GM12878 (cell line): ENCODE data around the gene SSNA1. TPM values are rescaled to one million over a fixed set of nuclear protein-coding genes. Genes with fewer than 3 reads are reported as not detected.

Source experiments
- CHD4 ChIP-seq: fragments of 200-600 bp; sonication (generic); IDR thresholded peaks from 2 replicates; pipeline ENCODE4 v1.6.1; 2016; ENCODE audit warnings: mild to moderate bottlenecking
- CREB1 ChIP-seq: IDR thresholded peaks from 2 replicates; pipeline ENCODE4 v1.6.1; 2012; ENCODE audit warnings: low read depth, mild to moderate bottlenecking, inconsistent platforms
- CREM ChIP-seq: IDR thresholded peaks from 2 replicates; pipeline ENCODE4 v1.6.1; 2014; ENCODE audit warnings: antibody characterized with exemption, low read depth
- DPF2 ChIP-seq: fragments of 450-650 bp; IDR thresholded peaks from 2 replicates; pipeline ENCODE4 v1.6.1; 2017; ENCODE audit warnings: mild to moderate bottlenecking
- EED ChIP-seq: sonication (generic); IDR thresholded peaks from 2 replicates; pipeline ENCODE4 v1.6.1; 2016; ENCODE audit warnings: antibody characterized with exemption, low read depth
- ETV6 ChIP-seq, 2 experiments: fragments of 450-650 bp in 1 of 2; IDR thresholded peaks in 1 of 2; conservative IDR thresholded peaks in 1 of 2; 2 replicates each; pipeline ENCODE4 v1.6.1; 2014; ENCODE audit warnings: antibody characterized with exemption in 1 of 2, borderline replicate concordance in 1 of 2, low read depth in 1 of 2, mild to moderate bottlenecking in 1 of 2, moderate library complexity in 1 of 2
- HDAC6 ChIP-seq: fragments of 200-600 bp; sonication (generic); IDR thresholded peaks from one replicate; pipeline ENCODE4 v1.8.0; 2017; ENCODE audit warnings: antibody characterized with exemption; ENCODE audit not compliant: unreplicated experiment
- MXI1 ChIP-seq: fragments of 150-350 bp; IDR thresholded peaks from 2 replicates; pipeline ENCODE4 v1.6.1; 2011; ENCODE audit warnings: low read depth, mild to moderate bottlenecking, inconsistent platforms, low read length, improper control_type of control experiment
- NFIC ChIP-seq: IDR thresholded peaks from 2 replicates; pipeline ENCODE4 v1.6.1; 2012; ENCODE audit warnings: low read depth, mild to moderate bottlenecking, inconsistent platforms, low read length, moderate library complexity
- NFXL1 ChIP-seq: fragments of 450-650 bp; IDR thresholded peaks from 2 replicates; pipeline ENCODE4 v1.6.1; 2017; ENCODE audit warnings: antibody characterized with exemption, mild to moderate bottlenecking, borderline replicate concordance
- NFYB ChIP-seq: IDR thresholded peaks from 2 replicates; pipeline ENCODE4 v1.6.1; 2011; ENCODE audit warnings: low read depth, mild to moderate bottlenecking, low read length, improper control_type of control experiment, moderate library complexity; ENCODE audit not compliant: insufficient read depth
- NR2F1 ChIP-seq: fragments of 450-650 bp; conservative IDR thresholded peaks from 2 replicates; pipeline ENCODE4 v1.6.1; 2017; ENCODE audit warnings: mild to moderate bottlenecking
- PAX5 ChIP-seq: IDR thresholded peaks from 2 replicates; pipeline ENCODE4 v1.6.1; 2011; ENCODE audit warnings: low read depth, low read length, borderline replicate concordance
- POLR2A ChIP-seq: IDR thresholded peaks from 2 replicates; pipeline ENCODE4 v1.6.1; 2011; ENCODE audit warnings: low read depth, mild to moderate bottlenecking, low read length
- SIN3A ChIP-seq: IDR thresholded peaks from 2 replicates; pipeline ENCODE4 v1.6.1; 2012; ENCODE audit warnings: low read depth, low read length, improper control_type of control experiment
- SMARCA5 ChIP-seq: fragments of 450-650 bp; IDR thresholded peaks from 2 replicates; pipeline ENCODE4 v1.6.1; 2017; ENCODE audit warnings: mild to moderate bottlenecking
- SMC3 ChIP-seq: IDR thresholded peaks from 2 replicates; pipeline ENCODE4 v1.6.1; 2011; ENCODE audit warnings: low read length, improper control_type of control experiment, borderline replicate concordance
- SP1 ChIP-seq: IDR thresholded peaks from one replicate; pipeline ENCODE4 v1.6.1; 2011; ENCODE audit warnings: low read depth, low read length
- SPI1 ChIP-seq: IDR thresholded peaks from 2 replicates; pipeline ENCODE4 v1.6.1; 2011; ENCODE audit warnings: low read depth, mild to moderate bottlenecking, low read length, moderate library complexity, borderline replicate concordance; ENCODE audit not compliant: insufficient read depth
- TAF1 ChIP-seq: IDR thresholded peaks from 2 replicates; pipeline ENCODE4 v1.6.1; 2011; ENCODE audit warnings: mild to moderate bottlenecking, low read depth, low read length, borderline replicate concordance
- ZNF217 ChIP-seq: fragments of 450-650 bp; IDR thresholded peaks from 2 replicates; pipeline ENCODE4 v1.6.1; 2017; ENCODE audit warnings: antibody characterized with exemption, mild to moderate bottlenecking
- ZNF24 ChIP-seq: fragments of 450-650 bp; IDR thresholded peaks from 2 replicates; pipeline ENCODE4 v1.6.1; 2017; ENCODE audit warnings: antibody characterized with exemption, mild to moderate bottlenecking
- ZZZ3 ChIP-seq: IDR thresholded peaks from 2 replicates; pipeline ENCODE4 v1.6.1; 2011; ENCODE audit warnings: low read depth; ENCODE audit not compliant: control insufficient read depth, insufficient read length
- polyA plus RNA-seq, 11 experiments: library from polyadenylated mRNA; depleted of rRNA in 4 of 11; unstranded in 6 of 11; stranded (reverse) in 5 of 11; fragments of >200 nt; fragmentation: Nextera tagmentation in 4 of 11; fragmentation: Illumina TruSeq in 1 of 11; extraction: Ambion mirVana in 4 of 11; extraction: Trizol in 1 of 11; gene quantifications; 1 replicate in 1 of 11; 2 replicates in 10 of 11; pipeline versions ENCODE4 v1.2.1 to v1.2.3, GENCODE V29; 2011 to 2016; ENCODE audit warnings: inconsistent platforms in 2 of 11, missing spikeins in 2 of 11, low read depth in 1 of 11
- total RNA-seq, 4 experiments: library from RNA; depleted of rRNA in 3 of 4; stranded (reverse); fragments of >200 nt in 3 of 4; fragmentation: Illumina TruSeq in 1 of 4; extraction: Trizol in 1 of 4; gene quantifications; 2 replicates each; pipeline versions ENCODE4 v1.2.1 to v1.2.3, GENCODE V29; 2013 to 2021
- TF ChIP-seq, protein P1 (sequence below): fragments of 450-650 bp; formaldehyde crosslinking; IDR thresholded peaks from 2 replicates; pipeline ENCODE4 v1.4.0; 2022; ENCODE audit warnings: mild to moderate bottlenecking, moderate library complexity
- TF ChIP-seq, protein P2 (sequence below): fragments of 450-650 bp; IDR thresholded peaks from 2 replicates; pipeline ENCODE4 v1.6.1; 2017; ENCODE audit warnings: mild to moderate bottlenecking
- TF ChIP-seq, protein P3 (sequence below): IDR thresholded peaks from 2 replicates; pipeline ENCODE4 v1.6.1; 2012; ENCODE audit warnings: low read depth, low read length, improper control_type of control experiment

Gene SSNA1
- total and polyA plus RNA-seq, 10 of the 15 experiments (the other 5 are each of a cell fraction or from before 2014, with no cell fraction given), result 0.63 to 139 (median 78.0) TPM

DNA sequence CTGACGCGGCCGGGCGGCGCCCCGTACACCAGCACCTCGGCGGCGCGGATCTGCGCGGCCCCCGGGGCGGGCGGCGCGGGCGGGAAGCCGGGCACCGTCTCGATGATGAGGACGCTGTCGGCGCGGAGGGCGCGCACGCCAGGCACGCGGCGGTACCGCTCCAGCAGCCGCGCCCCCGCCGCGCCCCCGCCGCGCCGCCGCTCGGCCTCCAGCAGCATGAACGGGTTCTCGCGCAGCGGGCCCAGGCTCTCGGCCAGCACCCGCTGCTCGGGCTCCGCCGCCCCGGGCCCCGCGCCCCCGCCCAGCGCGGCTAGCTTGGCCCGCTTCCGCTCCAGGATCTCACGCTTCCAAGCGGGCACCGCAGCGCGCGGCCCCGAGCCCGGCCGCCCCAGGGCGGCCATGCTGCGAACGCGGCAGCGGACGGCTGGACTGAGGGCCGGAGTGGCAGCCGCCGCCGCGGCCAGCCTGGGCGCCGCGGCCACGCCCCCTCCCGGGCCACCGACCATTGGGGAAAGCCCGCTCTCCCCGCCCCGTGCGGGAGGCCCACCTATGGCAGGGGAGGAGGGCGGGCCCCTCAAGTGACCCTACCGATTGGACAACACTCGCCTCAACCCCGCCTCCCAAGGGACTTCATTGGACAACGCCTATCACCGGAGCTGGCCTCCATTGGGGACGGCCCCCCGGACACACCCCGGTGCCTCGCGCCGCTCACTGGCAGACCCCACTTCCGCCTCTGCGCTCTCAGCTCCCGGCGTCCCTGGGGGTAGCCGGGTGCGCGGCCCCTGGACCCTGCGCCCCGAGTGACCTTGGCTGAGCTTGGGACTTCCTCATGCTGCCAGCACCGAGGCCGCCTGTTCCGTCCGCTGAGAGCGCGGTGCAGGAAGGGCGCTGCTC is 12.1 kb downstream of the SSNA1 start, which contains the start of gene TPRN (continued):
- TF ChIP-seq SIN3A (peak; percentile 54; the same call in 1 of the 2 replicates), CREM (peak; percentile 40; the same call in 1 of the 2 replicates), SPI1 (peak; percentile 60; the same call in 1 of the 2 replicates), NR2F1 (peak; percentile 88), SMC3 (no peak), SMARCA5 (peak; percentile 71; the same call in 1 of the 2 replicates), ZNF217 (peak; percentile 49; the same call in 1 of the 2 replicates), TAF1 (peak; percentile 87), SP1 (peak; percentile 98), NFIC (no peak), MXI1 (peak; percentile 65), NFYB (peak; percentile 98), EED (no peak), PAX5 (peak; percentile 92), ZNF24 (no peak), CHD4 (no peak), NFXL1 (0 out of 2 replicates have a peak, but pooled peaks have one; percentile 54), ETV6 (conservative IDR thresholded peaks at IDR 0.05 in 1 of 2, IDR thresholded peaks at IDR 0.05 in 1 of 2; ENCODE audit: borderline replicate concordance in 1 of 2, low read depth in 1 of 2) (no peak), DPF2 (peak; percentile 77), CREB1 (no peak), POLR2A (peak; percentile 95), HDAC6 (no peak), ZZZ3 (no peak)
- TF ChIP-seq, protein P1, sequence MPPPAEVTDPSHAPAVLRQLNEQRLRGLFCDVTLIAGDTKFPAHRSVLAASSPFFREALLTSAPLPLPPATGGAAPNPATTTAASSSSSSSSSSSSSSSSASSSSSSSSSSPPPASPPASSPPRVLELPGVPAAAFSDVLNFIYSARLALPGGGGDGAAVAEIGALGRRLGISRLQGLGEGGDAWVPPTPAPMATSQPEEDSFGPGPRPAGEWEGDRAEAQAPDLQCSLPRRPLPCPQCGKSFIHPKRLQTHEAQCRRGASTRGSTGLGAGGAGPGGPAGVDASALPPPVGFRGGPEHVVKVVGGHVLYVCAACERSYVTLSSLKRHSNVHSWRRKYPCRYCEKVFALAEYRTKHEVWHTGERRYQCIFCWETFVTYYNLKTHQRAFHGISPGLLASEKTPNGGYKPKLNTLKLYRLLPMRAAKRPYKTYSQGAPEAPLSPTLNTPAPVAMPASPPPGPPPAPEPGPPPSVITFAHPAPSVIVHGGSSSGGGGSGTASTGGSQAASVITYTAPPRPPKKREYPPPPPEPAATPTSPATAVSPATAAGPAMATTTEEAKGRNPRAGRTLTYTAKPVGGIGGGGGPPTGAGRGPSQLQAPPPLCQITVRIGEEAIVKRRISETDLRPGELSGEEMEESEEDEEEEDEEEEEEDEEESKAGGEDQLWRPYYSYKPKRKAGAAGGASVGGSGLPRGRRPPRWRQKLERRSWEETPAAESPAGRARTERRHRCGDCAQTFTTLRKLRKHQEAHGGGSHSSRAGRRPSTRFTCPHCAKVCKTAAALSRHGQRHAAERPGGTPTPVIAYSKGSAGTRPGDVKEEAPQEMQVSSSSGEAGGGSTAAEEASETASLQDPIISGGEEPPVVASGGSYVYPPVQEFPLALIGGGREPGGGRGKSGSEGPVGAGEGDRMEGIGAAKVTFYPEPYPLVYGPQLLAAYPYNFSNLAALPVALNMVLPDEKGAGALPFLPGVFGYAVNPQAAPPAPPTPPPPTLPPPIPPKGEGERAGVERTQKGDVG (CRISPR knock-in tag), result no peak
- TF ChIP-seq, protein P2, sequence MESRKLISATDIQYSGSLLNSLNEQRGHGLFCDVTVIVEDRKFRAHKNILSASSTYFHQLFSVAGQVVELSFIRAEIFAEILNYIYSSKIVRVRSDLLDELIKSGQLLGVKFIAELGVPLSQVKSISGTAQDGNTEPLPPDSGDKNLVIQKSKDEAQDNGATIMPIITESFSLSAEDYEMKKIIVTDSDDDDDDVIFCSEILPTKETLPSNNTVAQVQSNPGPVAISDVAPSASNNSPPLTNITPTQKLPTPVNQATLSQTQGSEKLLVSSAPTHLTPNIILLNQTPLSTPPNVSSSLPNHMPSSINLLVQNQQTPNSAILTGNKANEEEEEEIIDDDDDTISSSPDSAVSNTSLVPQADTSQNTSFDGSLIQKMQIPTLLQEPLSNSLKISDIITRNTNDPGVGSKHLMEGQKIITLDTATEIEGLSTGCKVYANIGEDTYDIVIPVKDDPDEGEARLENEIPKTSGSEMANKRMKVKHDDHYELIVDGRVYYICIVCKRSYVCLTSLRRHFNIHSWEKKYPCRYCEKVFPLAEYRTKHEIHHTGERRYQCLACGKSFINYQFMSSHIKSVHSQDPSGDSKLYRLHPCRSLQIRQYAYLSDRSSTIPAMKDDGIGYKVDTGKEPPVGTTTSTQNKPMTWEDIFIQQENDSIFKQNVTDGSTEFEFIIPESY, result no peak
- TF ChIP-seq, protein P3, sequence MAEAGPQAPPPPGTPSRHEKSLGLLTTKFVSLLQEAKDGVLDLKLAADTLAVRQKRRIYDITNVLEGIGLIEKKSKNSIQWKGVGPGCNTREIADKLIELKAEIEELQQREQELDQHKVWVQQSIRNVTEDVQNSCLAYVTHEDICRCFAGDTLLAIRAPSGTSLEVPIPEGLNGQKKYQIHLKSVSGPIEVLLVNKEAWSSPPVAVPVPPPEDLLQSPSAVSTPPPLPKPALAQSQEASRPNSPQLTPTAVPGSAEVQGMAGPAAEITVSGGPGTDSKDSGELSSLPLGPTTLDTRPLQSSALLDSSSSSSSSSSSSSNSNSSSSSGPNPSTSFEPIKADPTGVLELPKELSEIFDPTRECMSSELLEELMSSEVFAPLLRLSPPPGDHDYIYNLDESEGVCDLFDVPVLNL, result peak; percentile 14; the same call in 1 of the 2 replicates
